PC-9 (cell line): ENCODE results near the gene KDM4E.

Experiments
- CTCF ChIP-seq: fragments of 200-600 bp; sonication (generic); conservative IDR thresholded peaks from 2 replicates; pipeline ENCODE4 v1.6.1; 2017; ENCODE audit warnings: mixed run types, antibody characterized with exemption, mild to moderate bottlenecking, moderate library complexity
- EZH2 ChIP-seq: fragments of 200-600 bp; sonication (generic); IDR thresholded peaks from 2 replicates; pipeline ENCODE4 v1.8.0; 2017; ENCODE audit warnings: antibody characterized with exemption, low read depth

- TF ChIP-seq EZH2 (no peak), CTCF (no peak)
Observed at GRCh38 chr11:95042906-95043305, 17.8 kb downstream of the KDM4E start.
